Peyer's patch (tissue), 4 donors: ENCODE results near the gene CMTM7. TPM values are rescaled to one million over a fixed set of nuclear protein-coding genes. Genes with fewer than 3 reads are reported as not detected.

Experiments
- DNase-seq, 3 donors: peaks; one replicate each; pipeline ENCODE4 v3.0.0-alpha.2; 2017 to 2019
- H3K27ac ChIP-seq, 4 donors: fragments of 200-600 bp; sonication (generic); one replicate each; pipeline ENCODE4 v1.5.1; 2016 to 2019
- H3K27me3 ChIP-seq, 2 donors: fragments of 200-600 bp; sonication (generic); one replicate each; pipeline ENCODE4 v1.5.1; 2019
- H3K36me3 ChIP-seq, 3 donors: fragments of 200-600 bp; sonication (generic); one replicate each; pipeline ENCODE4 v1.5.1; 2016 to 2019
- H3K4me1 ChIP-seq, 4 donors: fragments of 200-600 bp; sonication (generic); one replicate each; pipeline ENCODE4 v1.5.1; 2016 to 2019
- H3K4me3 ChIP-seq, 4 donors: fragments of 200-600 bp; sonication (generic); 1 replicate in 3 of 4; 2 replicates in 1 of 4; pipeline ENCODE4 v1.5.1; 2016 to 2019; ENCODE audit warnings: mild to moderate bottlenecking in 1 of 4
- H3K9me3 ChIP-seq, 4 donors: fragments of 200-600 bp; sonication (generic); one replicate each; pipeline ENCODE4 v1.5.1; 2016 to 2019; ENCODE audit warnings: mild to moderate bottlenecking in 1 of 4
- POLR2A ChIP-seq, 2 donors: fragments of 450-650 bp; IDR thresholded peaks; one replicate each; pipeline ENCODE4 v1.5.1; 2017; ENCODE audit warnings: antibody characterized with exemption in 2 of 2, mild to moderate bottlenecking in 2 of 2, moderate library complexity in 2 of 2
- total RNA-seq, 4 donors: library from RNA; depleted of rRNA; stranded (reverse); fragments of >200 nt; gene quantifications; one replicate each; pipeline ENCODE4 v1.1.0, GENCODE V29; 2016
- TF ChIP-seq, protein P1 (sequence below), 6 experiments: fragments of 450-650 bp in 4 of 6; fragments of 200-600 bp in 2 of 6; sonication (generic) in 1 of 6; IDR thresholded peaks; one replicate each; pipeline ENCODE4 v1.5.1; 2017 to 2019; ENCODE audit warnings: antibody characterized with exemption in 6 of 6, mild to moderate bottlenecking in 3 of 6, moderate library complexity in 1 of 6

The CMTM7 gene
- total RNA-seq, 4 donors from 2014 or later = 5.7 to 41.3 (median 10.5) TPM

DNA sequence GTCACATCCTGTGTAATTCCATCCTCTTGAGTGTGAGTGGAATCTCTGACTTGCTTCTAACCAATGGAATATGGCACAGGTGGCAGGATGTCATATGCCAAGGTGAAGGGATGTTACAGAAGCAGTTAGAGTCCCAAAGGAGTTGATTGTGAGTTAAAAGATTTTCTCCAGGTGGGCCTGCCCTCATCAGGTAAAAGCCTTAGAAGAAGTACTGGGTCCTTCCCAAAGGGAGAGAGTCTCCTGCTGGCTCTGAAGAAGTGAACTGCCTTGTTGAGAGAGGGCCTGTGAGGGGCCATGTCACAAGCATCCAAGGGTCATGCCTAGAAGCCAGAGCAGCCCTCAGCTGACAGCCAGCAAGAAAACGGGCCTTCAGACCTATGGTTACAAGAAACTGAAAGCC, 13.1 kb downstream of the CMTM7 start:
- Histone ChIP-seq H3K4me1 (peaks cover 0 to 6% (median 3%) of the 10 kb centered on the region in 4 donors), H3K36me3 (no peaks in the 10 kb centered on the region), H3K4me3 (no peak overlapping the region), H3K27me3 (no peaks in the 10 kb centered on the region), H3K27ac (peak overlapping the region in 2 of 4 donors; percentile 9 to 19), H3K9me3 (no peaks in the 10 kb centered on the region)
- no peak for DNase-seq
- TF ChIP-seq, protein P1, sequence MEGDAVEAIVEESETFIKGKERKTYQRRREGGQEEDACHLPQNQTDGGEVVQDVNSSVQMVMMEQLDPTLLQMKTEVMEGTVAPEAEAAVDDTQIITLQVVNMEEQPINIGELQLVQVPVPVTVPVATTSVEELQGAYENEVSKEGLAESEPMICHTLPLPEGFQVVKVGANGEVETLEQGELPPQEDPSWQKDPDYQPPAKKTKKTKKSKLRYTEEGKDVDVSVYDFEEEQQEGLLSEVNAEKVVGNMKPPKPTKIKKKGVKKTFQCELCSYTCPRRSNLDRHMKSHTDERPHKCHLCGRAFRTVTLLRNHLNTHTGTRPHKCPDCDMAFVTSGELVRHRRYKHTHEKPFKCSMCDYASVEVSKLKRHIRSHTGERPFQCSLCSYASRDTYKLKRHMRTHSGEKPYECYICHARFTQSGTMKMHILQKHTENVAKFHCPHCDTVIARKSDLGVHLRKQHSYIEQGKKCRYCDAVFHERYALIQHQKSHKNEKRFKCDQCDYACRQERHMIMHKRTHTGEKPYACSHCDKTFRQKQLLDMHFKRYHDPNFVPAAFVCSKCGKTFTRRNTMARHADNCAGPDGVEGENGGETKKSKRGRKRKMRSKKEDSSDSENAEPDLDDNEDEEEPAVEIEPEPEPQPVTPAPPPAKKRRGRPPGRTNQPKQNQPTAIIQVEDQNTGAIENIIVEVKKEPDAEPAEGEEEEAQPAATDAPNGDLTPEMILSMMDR (IDR thresholded peaks at IDR 0.05) = no peak
- TF ChIP-seq POLR2A (IDR thresholded peaks at IDR 0.05) = no peak

DNA sequence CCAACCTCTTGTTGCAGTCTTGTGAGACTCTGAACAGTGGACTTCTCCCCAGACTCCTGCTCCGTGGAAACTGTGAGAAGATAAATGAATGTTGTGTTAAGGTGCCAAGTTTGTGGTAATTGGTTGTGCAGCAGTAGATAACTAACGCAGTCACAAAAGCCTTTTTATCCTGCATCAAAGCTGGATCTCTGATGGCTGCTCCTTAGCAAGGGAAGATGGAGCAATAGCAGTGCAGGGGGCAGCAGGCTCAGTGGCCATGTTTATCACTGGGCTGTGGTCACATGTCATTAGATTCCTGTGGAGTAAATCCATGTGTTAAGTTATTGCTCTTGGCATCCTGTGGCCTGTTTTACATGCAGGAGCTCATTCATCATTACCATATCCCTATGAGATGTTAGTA, 13.5 kb downstream of the CMTM7 start:
- Histone ChIP-seq H3K27me3 (no peaks in the 10 kb centered on the region), H3K27ac (peak overlapping the region in 1 of 4 donors; percentile 9), H3K4me3 (no peak overlapping the region), H3K9me3 (no peaks in the 10 kb centered on the region), H3K36me3 (no peaks in the 10 kb centered on the region), H3K4me1 (peaks cover 0 to 6% (median 3%) of the 10 kb centered on the region in 4 donors)
- TF ChIP-seq POLR2A (IDR thresholded peaks at IDR 0.05) = no peak
- TF ChIP-seq, protein P1 (IDR thresholded peaks at IDR 0.05) = no peak
- no peak for DNase-seq

DNA sequence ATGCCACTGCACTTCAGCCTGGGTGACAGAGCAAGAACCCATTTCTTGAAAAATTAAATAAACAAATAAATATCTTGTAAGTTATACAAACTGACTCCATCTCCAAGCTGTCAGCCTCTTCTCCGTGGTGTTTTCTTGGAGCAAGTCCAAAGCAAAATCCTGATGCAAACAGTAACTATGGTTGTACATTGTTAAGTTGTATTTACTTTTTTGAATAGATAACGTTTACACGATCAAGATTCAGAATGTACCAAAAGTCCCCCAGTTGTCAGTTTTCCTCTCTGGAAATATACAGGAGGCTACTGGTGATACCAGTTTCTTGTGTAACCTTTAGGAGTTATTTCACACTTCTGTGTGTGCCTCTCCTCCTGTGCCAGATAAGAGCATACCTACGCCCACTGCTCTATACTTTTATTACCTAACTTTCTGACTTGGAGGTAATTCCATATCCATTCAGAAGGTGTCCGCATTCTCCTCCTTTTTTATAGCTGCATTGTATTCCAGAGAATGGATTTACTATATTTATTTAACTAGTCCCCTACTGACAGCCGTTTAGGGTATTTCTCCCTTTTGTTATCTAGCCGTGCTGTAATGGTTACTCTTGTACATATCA, 14.2 kb downstream of the CMTM7 start:
- no peak overlapping the region for H3K27ac ChIP-seq
- DNase-seq = no peak
- H3K4me1 ChIP-seq = peaks cover 0 to 6% (median 3%) of the 10 kb centered on the region in 4 donors
- no peaks in the 10 kb centered on the region for H3K9me3 ChIP-seq
- no peak for TF ChIP-seq POLR2A (IDR thresholded peaks at IDR 0.05)
- TF ChIP-seq, protein P1 (IDR thresholded peaks at IDR 0.05) = peak in 1 of 6 experiments; percentile 16
- H3K27me3 ChIP-seq = no peaks in the 10 kb centered on the region
- H3K4me3 ChIP-seq = no peak overlapping the region
- no peaks in the 10 kb centered on the region for H3K36me3 ChIP-seq

DNA sequence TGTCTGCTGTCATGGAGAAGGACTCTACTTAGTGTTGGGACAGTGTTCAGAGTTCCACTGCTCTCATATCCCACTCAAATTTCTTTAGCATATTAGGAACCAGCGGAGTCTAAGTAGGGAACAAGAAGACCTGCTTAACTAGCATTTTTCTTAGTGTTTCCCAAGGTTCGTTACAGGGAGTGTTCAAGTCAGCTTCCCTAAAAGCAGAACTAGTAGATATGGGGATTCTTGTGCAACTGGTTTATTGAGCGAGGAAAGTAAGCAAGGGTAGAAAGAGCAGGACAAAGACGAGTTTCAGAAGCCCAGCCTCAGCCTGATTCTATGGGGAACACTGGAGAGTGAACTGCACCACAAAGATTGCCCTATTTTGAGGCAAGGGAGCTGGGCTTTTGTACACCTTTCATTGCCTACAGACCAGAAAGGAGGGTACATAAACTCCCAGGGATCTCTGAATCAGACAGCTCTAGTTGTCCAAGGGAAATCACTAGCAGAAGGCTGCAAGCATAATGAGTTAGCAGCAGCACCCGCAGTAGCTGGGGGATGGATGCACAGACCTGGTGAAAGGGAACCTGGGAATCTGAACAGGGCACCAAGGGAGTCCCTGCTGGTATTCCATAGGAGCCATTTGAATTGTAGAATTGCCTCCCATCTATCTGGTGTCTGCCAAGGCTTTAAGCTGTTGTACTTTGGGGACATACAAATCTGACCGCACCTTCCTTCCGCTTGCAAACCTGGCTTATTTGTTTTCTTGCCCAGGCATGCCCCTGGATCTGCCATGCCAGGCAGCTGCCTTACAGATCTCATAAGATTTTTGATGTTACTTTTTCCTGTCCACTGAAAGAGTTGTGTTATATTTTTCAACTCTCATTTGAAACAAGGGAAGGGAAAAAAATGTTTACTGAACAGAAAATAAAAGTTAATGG, 15.1 kb downstream of the CMTM7 start:
- no peak for DNase-seq
- TF ChIP-seq POLR2A (IDR thresholded peaks at IDR 0.05) = no peak
- TF ChIP-seq, protein P1 (IDR thresholded peaks at IDR 0.05) = no peak

DNA sequence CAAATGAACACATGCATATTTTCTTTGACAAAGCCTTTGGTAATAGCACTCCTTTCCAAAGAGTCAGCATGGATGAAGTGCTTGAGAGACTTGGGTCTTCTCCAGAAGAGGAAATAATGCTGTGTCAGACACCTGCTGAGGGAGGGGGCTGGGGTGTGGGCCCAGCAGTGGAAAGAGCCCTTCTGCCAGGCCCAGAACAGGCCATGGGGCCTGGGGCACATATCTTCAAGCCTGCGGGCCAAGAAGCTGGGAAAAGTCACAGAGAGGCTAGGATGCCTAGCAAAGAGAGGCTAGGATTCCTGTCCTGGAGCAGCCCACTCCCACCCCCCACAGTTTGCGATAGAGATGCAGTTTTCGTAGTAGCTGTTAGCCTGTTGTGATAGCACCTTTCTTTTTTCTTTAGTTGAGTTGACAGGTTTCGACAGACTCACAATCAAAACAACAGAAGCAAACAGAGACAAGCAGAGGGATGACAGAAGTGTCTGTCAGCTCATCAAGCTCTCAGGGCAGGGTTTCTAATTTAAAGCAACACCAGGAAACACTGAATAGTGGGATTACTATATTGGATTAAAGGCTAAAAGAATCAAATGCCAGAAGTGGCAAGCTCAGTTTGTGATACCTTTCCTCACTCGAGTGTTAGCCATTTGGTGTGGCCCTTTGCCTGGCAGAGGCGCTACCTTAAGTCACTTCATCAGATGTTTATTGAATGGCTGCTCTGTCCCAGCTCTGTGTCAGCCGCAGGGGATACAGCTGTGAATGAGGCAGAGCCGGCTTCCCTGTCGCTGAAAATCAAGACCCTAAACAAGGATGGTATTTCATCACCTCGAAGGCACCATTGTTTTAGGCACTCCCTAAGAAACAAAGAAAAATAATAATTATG, 19.0 kb downstream of the CMTM7 start:
- no peak overlapping the region for H3K4me3 ChIP-seq
- no peaks in the 10 kb centered on the region for H3K4me1 ChIP-seq
- TF ChIP-seq, protein P1 (IDR thresholded peaks at IDR 0.05) = no peak
- no peak for TF ChIP-seq POLR2A (IDR thresholded peaks at IDR 0.05)
- H3K36me3 ChIP-seq = no peaks in the 10 kb centered on the region
- H3K27me3 ChIP-seq = no peaks in the 10 kb centered on the region
- no peak overlapping the region for H3K27ac ChIP-seq
- no peak for DNase-seq
- no peaks in the 10 kb centered on the region for H3K9me3 ChIP-seq

More for the DNA sequence above, 15.1 kb downstream of the CMTM7 start:
- Histone ChIP-seq H3K4me3 (no peak overlapping the region), H3K4me1 (peaks cover 0 to 6% (median 0%) of the 10 kb centered on the region in 4 donors), H3K9me3 (no peaks in the 10 kb centered on the region), H3K27me3 (no peaks in the 10 kb centered on the region), H3K36me3 (no peaks in the 10 kb centered on the region), H3K27ac (peak overlapping the region in 1 of 4 donors; percentile 21)
